Mammary epithelial cell (primary cell): ENCODE measurements around the gene TDRD12.

Experiments used
- EZH2 ChIP-seq: IDR thresholded peaks from 2 replicates; pipeline ENCODE4 v1.6.1; 2012; ENCODE audit warnings: low read length, inconsistent platforms, borderline replicate concordance
- TF ChIP-seq, protein P1 (sequence below), 2 donors: IDR thresholded peaks in 1 of 2; conservative IDR thresholded peaks in 1 of 2; 2 replicates each; pipeline ENCODE4 v1.5.1; 2011 to 2012; ENCODE audit warnings: inconsistent platforms in 2 of 2, low read length in 2 of 2, mild to moderate bottlenecking in 2 of 2, control low read depth in 1 of 2, low read depth in 1 of 2; ENCODE audit not compliant: insufficient read depth in 1 of 2; ENCODE audit errors: extremely low read depth in 1 of 2

DNA sequence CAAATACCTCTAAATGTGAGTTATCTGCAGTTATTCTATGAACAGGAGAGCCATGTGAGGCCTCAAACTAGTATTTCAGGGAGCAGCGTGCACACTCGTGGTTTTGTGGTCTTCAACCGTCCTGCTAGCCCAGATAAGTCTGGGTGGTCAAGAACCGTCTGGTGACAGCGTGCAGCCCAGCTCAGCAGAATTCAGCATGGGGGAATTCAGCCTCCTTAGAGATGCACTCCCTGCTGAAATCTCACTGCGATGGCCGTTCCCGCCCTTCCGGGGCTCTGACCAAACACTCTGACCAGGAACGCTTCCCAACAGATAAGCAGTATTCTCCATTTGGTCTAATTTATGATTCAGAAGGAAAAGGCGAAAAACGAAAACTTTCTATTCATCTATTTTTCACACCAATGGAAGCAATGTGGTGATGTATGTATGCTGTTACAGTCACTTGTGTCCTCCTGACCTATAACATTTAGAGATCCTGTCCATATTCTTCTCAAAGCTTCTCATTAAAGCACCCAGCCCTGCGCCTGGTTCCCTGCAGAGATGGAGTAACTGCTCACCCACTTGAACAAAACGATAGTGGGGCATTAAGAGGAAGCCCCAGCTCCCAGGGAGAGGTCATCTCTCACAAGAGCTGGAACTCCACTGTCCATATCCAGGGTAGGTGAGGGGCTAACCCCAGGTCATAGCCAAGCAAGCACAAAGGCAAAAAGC, 47.5 kb upstream of the TDRD12 start:
- TF ChIP-seq, protein P1, sequence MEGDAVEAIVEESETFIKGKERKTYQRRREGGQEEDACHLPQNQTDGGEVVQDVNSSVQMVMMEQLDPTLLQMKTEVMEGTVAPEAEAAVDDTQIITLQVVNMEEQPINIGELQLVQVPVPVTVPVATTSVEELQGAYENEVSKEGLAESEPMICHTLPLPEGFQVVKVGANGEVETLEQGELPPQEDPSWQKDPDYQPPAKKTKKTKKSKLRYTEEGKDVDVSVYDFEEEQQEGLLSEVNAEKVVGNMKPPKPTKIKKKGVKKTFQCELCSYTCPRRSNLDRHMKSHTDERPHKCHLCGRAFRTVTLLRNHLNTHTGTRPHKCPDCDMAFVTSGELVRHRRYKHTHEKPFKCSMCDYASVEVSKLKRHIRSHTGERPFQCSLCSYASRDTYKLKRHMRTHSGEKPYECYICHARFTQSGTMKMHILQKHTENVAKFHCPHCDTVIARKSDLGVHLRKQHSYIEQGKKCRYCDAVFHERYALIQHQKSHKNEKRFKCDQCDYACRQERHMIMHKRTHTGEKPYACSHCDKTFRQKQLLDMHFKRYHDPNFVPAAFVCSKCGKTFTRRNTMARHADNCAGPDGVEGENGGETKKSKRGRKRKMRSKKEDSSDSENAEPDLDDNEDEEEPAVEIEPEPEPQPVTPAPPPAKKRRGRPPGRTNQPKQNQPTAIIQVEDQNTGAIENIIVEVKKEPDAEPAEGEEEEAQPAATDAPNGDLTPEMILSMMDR (conservative IDR thresholded peaks at IDR 0.05 in 1 of 2, IDR thresholded peaks at IDR 0.05 in 1 of 2; ENCODE audit: extremely low read depth in 1 of 2, insufficient read depth in 1 of 2, low read depth in 1 of 2, low read length in 2 of 2): no peak
- no peak for TF ChIP-seq EZH2
